GM10248 (cell line): Measurements from ENCODE around the gene GNAT3.

Experiments used
- CTCF ChIA-PET: fragments of 300-600 bp; sonication (Branson Sonifier 250); formaldehyde crosslinking; extraction: SDS; loops from one replicate; lab custom pipeline; 2021; ENCODE audit warnings: antibody characterized with exemption; lab: Yijun Ruan, JAX
- POLR2A ChIA-PET: fragments of 350-650 bp; sonication (Branson Sonifier 250); formaldehyde crosslinking; extraction: SDS; loops from one replicate; lab custom pipeline; 2020; ENCODE audit warnings: antibody characterized with exemption; lab: Yijun Ruan, JAX
- DNase-seq: peaks from one replicate; pipeline ENCODE4 v3.0.0; 2012; ENCODE audit errors: extremely low spot score
- CTCF ChIP-seq: IDR thresholded peaks from 2 replicates; pipeline ENCODE4 v1.5.1; 2012; ENCODE audit warnings: mild to moderate bottlenecking, low read depth; ENCODE audit errors: extremely low read depth, missing control alignments, control extremely low read depth

Gene GNAT3

GRCh38 chr7:80540836-80541235, 29.0 kb upstream of the GNAT3 start:
- CTCF ChIA-PET = no interaction called here
- TF ChIP-seq CTCF = no peak
- no peak for DNase-seq
- POLR2A ChIA-PET = no interaction called here

GRCh38 chr7:80537091-80537490, 25.2 kb upstream of the GNAT3 start:
- no peak for DNase-seq
- ChIA-PET CTCF (no interaction called here), POLR2A (no interaction called here)
- no peak for TF ChIP-seq CTCF

GRCh38 chr7:80536426-80536825, 24.6 kb upstream of the GNAT3 start:
- no peak for DNase-seq
- CTCF ChIA-PET = no interaction called here
- TF ChIP-seq CTCF = no peak
- POLR2A ChIA-PET = no interaction called here

GRCh38 chr7:80533287-80533686, 21.4 kb upstream of the GNAT3 start:
- no peak for DNase-seq
- no peak for TF ChIP-seq CTCF
- CTCF ChIA-PET = no interaction called here
- POLR2A ChIA-PET = no interaction called here

- no peak for DNase-seq
- POLR2A ChIA-PET = no interaction called here
- CTCF ChIA-PET = no interaction called here
- TF ChIP-seq CTCF = no peak
Observed at GRCh38 chr7:80532153-80532552, 20.3 kb upstream of the GNAT3 start.

GRCh38 chr7:80530136-80530535, 18.3 kb upstream of the GNAT3 start:
- POLR2A ChIA-PET = no interaction called here
- no peak for TF ChIP-seq CTCF
- no peak for DNase-seq
- CTCF ChIA-PET = no interaction called here

- CTCF ChIA-PET = no interaction called here
- no peak for DNase-seq
- TF ChIP-seq CTCF = no peak
Observed at GRCh38 chr7:80529362-80529761, 17.5 kb upstream of the GNAT3 start.

More at GRCh38 chr7:80529362-80529761, 17.5 kb upstream of the GNAT3 start:
- POLR2A ChIA-PET = no interaction called here
